LNCAP (cell line): ENCODE results near the gene P2RX7.

ENCODE experiments used
- CTCF ChIP-seq: fragments of 450-650 bp; IDR thresholded peaks from 2 replicates; pipeline ENCODE4 v1.5.1; 2017; ENCODE audit warnings: mild to moderate bottlenecking

The P2RX7 gene

DNA sequence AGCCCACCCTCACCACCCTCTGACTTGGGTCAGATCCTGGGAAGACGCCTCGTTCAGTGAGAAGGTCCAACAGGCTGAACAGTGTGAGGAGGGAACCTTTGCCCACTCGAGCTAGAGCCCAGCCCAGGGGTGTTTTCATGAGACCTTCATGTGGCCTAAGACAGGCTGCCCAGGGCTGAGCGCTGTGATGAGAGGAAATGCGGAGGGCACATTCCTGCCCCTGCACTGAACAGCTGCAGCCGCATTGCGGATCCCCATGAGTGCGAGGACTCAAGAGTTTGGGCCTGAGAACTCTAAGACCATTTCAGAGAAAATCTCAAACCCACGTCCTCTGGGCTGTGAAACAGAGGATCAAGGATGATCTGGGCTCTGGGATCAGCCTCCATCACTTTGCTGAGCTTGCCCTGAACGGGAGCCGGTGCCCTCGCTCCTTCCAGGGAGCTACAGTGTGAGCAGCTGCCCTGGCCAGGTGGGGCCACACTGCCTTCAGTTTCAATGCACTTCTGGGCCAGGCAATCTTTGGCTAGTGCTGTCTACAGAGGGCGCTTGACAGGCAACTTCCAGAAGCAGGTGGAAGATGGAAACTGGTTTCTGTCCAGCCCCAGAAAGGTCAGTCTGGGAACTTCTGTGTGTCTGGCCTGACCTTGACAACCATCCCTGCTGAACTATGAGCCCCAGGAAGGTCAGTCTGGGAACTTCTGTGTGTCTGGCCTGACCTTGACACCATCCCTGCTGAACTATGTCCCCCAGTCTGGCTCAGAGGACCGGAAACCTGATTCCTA is 43.5 kb upstream of the P2RX7 start:
- no peak for TF ChIP-seq CTCF

DNA sequence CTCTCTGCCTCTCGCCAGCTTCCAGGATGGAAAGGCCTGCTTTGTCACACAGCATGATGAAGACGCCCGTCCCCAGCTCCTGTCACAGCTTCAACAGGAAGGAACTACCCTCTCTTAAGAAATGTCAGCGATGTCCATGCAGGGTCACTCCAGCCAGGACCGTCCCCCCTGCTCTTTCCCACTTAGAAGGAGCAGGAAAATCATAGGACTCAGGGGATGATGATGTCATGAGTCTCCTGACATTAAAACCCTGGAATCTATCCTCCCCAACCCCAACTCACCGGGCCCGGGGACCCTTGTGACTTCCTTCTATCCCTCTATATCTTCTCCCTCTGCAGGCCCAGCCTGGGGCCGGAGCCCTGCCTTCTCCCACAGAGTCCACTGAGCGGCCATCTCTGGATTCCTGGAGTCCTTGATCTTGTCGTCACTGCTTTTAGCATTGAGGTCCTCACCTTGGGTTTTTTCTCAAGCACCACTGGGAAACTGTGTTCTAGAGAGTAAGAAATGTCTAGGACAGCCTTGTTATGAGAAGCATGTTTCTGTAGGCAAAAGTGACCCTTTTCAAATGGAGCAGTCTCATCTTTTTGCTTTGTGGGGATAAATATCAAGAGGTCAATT is 42.8 kb upstream of the P2RX7 start:
- no peak for TF ChIP-seq CTCF

DNA sequence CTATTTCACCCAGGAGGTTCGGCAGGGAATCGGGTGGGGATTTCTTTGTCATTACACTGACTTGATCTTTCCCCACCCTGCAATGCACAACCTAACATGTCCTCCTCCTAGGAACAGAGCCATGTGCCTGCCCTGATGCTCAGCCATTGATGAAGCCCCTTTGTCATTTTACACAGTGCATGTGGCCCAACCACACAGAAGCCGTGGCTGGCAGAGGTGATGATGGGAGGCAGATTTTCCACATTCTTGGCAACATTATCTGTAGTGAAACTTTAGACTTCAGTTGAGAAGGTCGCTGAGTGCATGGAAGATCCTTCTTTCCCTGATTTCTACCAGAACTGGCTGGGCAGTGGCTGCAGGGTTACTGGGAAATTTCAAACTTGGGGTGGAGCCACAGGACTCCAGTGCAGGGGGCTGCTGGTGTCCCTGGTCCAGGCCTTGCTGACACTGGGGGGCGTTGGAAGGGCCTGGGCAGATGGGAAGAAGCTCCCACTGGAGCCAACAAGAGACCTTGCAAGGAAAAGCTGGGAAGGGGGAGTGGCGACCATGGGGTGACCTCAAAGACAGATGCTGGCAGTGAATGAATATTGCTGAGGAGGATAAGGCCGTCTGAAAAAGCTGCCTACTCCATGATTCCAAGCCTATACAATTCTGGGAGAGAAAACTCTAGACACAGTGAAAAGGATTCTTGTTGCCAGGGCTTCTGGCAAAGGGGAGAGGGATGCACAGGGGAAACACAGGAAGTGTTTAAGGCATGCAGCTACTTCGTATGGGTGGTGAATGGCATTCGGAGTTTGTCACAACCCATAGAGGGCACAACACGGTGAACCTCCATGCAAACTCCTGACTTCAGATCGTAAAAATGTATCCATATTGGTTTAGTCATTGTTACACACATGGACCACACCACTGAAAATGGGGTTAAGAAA is 41.8 kb upstream of the P2RX7 start:
- TF ChIP-seq CTCF = no peak

GRCh38 chr12:121092034-121092433 is 40.6 kb upstream of the P2RX7 start:
- no peak for TF ChIP-seq CTCF

DNA sequence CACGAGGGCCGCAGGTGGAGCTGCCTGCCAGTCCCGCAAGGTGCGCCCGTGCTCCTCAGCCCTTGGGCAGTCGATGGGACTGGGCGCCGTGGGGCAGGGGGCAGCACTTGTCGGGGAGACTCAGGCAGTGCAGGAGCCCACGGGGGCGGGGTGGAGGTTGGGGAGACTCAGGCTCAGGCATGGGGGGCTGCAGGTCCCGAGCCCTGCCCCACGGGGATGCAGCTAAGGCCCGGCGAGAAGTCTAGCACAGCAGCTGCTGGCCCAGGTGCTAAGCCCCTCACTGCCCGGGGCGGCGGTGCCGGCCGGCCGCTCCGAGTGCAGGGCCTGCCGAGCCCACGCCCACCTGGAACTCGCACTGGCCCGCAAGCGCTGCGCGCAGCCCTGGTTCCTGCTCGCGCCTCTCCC is 39.2 kb upstream of the P2RX7 start:
- TF ChIP-seq CTCF = no peak

DNA sequence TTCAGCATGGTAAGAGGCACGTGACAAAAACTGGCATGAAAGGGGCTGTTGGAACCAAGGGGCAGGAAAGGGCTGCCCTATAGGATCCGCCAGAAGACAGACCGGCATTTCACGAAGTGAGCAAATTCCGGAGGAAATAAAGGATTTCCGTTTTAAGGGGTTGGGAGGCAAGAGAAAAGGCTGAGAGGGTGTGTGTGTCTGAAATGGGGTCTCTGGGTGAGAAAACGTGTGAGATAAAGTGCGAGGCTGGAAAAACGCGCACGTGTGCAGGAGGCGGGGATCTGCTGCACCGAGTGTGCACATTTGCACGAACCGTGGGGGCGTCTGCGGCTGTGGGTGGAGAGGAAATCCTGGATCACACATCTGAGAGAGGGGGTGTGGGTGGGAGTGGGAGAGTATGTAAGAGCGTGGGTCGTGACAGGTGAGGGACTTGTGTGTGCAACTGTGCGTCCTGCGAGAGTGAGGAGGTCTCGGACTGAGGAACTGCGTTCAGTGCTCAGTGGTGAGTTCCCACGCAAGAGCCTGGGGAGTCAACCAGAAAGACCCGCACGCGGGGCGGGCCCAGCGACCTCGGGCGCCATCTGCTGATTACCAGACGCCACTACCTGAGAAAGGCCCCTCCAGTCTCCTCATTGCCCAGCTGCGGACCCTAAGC is 37.0 kb upstream of the P2RX7 start:
- TF ChIP-seq CTCF = peak; percentile 82

DNA sequence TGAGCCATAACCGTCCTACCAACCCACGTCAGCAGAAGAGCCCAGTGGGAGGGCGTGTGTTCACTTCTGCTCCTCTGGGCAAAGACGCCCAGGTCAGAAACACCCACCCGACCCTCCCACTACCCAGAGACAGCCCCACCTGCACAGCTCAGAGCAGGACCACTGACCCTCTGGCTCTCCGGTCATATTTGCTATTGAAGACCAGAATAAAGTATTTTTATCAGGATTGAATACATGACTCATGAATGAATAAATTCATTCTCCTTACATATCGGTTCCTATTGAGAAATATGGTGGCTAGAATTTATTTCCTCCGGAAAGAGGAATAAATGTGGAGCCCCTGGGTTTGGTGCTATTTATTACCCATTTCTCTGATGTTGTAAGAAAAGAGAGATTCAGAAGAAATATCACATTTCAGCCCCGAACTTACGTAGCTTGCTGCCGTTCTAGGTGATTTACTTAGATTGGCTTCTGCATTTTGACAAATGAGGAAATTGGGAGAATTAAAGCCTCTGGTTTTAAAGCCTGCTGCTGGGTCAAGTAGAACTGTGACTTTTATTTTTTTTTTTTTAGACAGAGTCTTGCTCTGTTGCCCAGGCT is 36.4 kb upstream of the P2RX7 start:
- TF ChIP-seq CTCF = peak; percentile 24
